ENCODE measurements around the gene C2orf76.

Gene C2orf76

GRCh38 chr2:119338272-119338671 lies 28.4 kb downstream of the C2orf76 start:
- no peak for DNase-seq (ENCODE audit: low read depth in 2 of 2)

- DNase-seq (ENCODE audit: low read depth in 2 of 2) = no peak
Measured at GRCh38 chr2:119337749-119338148, 28.9 kb downstream of the C2orf76 start.

DNA sequence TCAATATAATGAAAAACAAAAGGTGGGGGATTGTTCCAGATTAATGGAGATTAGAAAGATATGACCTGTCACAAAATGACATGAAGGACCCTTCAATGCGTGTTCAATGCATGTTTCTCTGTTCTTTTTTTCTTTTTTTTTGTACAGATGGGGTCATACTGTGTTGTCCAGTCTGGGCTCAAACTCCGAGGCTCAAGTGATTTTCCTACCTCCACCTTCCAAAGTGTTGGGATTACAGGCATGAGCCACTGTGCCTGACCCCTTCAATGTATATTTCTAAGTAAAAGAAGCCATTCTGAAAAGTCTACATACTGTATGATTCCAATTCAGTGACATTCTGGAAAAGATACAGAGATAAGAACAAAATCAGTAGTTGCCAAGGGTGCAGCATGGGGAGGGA lies 32.8 kb downstream of the C2orf76 start:
- DNase-seq (ENCODE audit: low read depth in 2 of 2) = no peak

DNA sequence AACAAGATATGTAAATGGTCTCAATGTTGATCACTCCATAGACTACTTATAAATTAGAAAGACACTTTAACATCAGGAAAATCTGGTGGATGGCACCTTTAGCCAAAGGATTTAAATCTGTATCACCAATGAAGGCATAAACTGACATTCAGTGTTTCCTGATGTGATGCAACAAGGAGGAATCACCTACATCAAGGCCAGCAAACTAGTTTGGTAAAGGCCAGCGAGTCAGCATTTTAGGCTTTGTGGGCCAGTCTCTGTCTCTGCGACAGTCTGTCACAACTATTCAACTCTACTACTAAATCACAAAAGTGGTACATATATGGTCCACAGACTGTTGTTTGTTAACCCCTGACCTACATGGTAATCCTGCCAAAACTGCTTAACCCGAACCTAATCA lies 33.3 kb downstream of the C2orf76 start:
- DNase-seq (ENCODE audit: low read depth in 2 of 2) = no peak

DNA sequence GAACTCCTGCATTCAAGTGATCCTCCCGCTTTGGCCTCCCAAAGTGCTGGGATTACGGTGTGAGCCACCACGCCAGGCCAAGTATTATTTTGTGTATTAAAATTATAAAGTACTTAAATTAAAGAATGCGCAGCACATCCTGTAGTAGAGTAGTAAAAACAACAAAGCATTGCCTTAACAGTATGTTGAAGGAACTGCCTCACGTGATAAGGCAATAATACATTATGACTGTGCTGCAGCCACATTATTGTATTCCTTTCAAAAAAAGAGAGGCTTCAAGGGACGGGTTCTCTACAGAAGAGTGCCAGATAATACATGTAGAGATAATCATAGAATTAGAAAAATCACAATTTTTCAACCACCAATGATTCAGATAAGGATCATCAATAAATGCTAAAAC lies 33.7 kb downstream of the C2orf76 start:
- DNase-seq (ENCODE audit: low read depth in 2 of 2) = no peak

- DNase-seq (ENCODE audit: low read depth in 2 of 2) = no peak
Measured at GRCh38 chr2:119327431-119327830, 39.2 kb downstream of the C2orf76 start.

GRCh38 chr2:119326938-119327337 lies 39.7 kb downstream of the C2orf76 start:
- no peak for DNase-seq (ENCODE audit: low read depth in 2 of 2)

- no peak for DNase-seq (ENCODE audit: low read depth in 2 of 2)
Measured at GRCh38 chr2:119324685-119325270, 41.9 kb downstream of the C2orf76 start.

GRCh38 chr2:119323459-119323858 lies 43.2 kb downstream of the C2orf76 start:
- DNase-seq (ENCODE audit: low read depth in 2 of 2) = no peak

DNA sequence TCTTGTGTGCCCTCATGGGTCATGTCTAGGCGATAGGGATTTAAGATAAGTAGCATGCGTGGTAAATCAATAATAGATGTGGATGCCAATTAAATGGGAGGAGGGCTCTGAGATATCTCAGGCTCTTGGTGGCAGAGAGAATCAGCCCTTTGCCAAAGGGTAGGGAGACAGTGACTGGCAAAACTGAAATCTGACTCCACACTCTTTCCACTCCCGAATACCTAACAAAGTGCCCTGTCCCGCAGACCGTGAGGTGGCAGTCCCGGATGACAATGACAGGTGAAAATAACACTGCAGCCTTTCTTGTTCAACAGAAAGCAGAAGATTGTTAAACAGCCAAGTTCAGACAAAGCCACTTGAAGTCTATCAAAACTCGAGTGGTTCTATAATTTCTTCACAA lies 47.0 kb downstream of the C2orf76 start:
- DNase-seq (ENCODE audit: low read depth in 2 of 2) = no peak

GRCh38 chr2:119317554-119317953 lies 49.1 kb downstream of the C2orf76 start:
- DNase-seq (ENCODE audit: low read depth in 2 of 2) = no peak

GRCh38 chr2:119316066-119316465 lies 50.6 kb downstream of the C2orf76 start:
- no peak for DNase-seq (ENCODE audit: low read depth in 2 of 2)

DNA sequence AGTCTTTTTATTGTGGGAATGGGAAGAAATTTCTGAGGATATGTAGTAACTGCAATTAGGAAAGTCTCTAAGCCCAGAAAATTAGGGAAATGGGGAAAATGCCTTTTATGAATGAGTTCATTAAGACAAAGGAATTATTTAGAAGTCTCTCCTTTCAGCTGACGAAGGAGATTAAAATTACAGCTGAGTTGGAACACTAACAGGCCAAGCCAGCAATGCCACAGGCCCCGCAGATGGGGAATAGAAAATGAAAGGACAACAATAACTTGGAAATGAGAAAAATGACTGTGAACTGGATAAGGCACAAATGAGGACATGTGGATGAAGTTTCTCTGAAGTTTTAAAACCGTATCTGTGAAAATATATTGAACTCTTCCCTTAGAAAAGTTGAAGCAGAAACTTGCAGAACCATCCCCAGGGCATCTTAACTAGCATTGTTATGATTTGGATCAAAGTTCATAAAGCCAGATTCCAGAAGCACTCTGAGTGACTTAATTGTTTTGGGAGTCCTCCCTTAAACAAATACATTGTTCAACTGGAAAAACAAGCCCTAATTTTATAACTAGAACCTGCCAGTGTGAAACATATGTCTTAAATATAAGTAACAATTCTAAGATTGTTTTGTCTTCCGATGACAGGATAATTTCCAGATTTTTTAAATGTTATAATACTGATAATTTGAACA lies 51.3 kb downstream of the C2orf76 start:
- no peak for DNase-seq (ENCODE audit: low read depth in 2 of 2)

- no peak for DNase-seq (ENCODE audit: low read depth in 2 of 2)
Measured at GRCh38 chr2:119311831-119312230, 54.8 kb downstream of the C2orf76 start.

DNA sequence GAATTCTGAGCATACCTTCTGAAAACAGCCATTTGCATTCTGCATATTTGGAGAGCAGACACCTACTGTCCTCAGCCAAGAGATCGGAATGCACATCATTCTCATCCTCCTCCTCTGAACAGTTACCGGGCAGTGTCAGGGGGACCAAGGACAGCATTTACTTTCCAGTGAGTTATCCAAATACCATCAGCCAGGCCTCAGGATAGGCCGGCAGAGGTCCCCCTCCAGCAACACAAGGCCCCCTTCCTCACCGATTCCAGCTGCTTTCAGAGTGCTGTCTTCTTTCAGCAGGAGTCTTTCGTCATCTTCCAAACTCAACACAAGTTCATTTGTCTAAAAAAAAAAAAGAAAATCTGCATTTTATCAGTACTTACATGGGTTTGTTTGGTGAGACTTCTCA lies 55.3 kb downstream of the C2orf76 start:
- no peak for DNase-seq (ENCODE audit: low read depth in 2 of 2)

DNA sequence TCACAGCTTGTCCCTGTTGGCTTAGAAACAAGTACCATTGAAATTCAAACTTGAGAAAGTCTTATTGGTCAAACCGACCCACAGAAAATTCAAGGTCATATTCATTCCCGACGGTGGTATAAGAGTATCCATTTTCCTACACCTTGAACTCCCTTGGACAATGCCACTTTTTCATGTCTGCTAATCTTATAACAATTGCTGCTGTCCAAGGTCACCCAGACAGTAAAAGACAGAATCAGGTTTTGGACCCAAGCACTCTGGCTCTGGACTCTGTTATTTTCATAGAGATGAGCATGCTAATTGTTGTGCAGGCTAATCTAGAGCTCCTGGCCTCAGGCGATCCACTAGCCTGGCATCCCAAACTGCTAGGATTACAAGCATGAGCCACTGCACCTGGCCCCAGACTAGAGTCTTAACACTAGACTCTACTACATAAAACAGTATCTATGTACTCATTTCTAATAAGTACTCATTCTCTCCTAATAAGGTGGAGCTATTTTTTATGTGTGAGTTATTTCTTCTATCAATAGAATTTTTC lies 57.8 kb downstream of the C2orf76 start:
- DNase-seq (ENCODE audit: low read depth in 2 of 2) = no peak

- no peak for DNase-seq (ENCODE audit: low read depth in 2 of 2)
Measured at GRCh38 chr2:119307419-119308140, 59.1 kb downstream of the C2orf76 start.

DNA sequence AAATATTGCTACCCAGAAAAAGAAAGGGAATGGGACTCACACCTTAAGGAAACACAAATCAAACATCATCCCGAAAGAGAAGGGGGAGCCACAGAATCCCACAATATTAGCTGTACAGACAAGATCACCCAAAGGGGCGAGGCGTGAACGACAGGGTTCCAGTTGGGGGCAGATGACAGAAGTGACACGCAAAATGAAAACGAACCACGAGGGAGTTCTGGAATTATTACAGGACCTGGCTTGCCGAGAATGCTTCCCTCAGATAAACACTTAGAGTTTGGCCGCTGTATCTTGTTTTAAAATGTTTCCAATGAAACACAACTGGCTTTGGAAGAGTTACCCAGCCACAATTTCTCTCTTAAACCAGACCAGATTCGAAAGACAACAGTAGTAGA lies 60.4 kb downstream of the C2orf76 start:
- no peak for DNase-seq (ENCODE audit: low read depth in 2 of 2)

DNA sequence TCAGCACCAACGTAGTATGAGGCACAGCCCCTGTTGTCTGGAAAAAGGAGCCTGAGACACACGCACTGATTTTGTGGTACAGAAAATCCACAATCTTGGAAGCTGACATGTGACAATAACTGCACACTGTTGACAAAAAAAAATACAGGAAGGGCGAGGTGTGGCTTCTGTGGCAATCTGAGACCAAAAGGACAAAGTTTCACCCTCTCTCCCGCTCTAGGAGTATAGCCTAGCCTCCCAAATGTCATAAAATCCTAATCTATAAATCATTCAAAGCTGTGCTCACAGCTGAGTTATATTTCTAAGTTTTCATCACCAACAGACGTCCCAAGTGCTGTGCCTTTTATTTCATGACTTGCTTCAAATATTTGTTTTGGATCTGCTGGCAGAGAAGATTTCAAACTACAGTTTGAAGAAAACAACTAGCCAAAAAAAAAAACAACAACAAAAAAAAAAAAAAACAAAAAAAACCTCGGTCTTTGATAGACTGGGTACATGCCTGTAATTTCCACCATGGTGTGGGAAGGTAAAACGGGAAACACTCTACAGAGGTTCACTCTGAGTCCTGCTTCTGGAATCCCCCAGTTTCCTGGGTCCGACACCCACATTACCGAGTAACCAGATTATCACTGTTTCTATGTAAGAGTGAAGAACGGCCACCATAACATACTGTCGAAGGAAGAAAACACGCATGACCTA lies 61.0 kb downstream of the C2orf76 start:
- DNase-seq (ENCODE audit: low read depth in 2 of 2) = no peak

DNA sequence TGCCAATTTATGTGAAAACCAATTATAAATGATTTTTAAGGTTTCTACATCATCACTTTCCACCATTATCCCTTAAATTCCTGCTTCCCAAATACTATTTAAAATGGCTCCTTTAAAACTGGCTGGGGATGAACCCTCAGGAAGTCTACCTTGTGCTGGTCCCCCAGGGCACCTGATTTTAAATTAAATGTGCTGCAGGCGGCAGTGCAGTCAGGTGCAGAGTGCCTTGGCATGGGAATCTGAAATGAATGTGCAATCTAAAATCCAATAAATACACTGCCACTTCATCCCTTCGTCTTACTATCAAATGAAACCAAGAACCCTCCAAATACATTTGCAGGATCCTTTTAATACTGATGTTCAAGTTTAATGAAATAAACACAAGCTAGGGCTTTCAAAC lies 61.8 kb downstream of the C2orf76 start:
- no peak for DNase-seq (ENCODE audit: low read depth in 2 of 2)

DNA sequence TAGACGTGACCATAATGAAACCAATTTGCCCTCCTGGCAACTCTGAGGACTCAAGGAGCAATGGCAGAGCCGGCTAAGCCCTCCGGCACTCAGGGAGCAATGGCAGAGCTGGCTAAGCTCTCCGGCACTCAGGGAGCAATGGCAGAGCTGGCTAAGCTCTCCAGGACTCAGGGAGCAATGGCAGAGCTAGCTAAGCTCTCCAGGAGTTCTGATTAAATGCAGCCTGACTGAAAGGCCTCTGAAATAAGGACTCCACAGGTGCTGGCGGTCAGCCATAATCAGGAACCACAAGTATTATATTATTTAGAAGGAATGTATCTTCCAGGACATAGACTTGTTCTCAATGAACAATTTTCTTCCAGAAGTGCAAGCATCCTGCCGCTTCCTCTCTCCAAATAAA lies 65.2 kb downstream of the C2orf76 start:
- no peak for DNase-seq (ENCODE audit: low read depth in 2 of 2)

- no peak for DNase-seq (ENCODE audit: low read depth in 2 of 2)
Measured at GRCh38 chr2:119295688-119296375, 70.8 kb downstream of the C2orf76 start.

All from stimulated activated CD4-positive, alpha-beta T cell treated with anti-CD3 and anti-CD28 coated beads, Interleukin-1b, Interleukin-23, amount 100 ng/mL, for 1 hour (primary cell).